ENCODE data around the gene CEP41. TPM values are rescaled to one million over a fixed set of nuclear protein-coding genes. Genes with fewer than 3 reads are reported as not detected.

The CEP41 gene
- total and polyA plus RNA-seq, 4 donors: 2.3 to 3.5 (median 2.8) TPM

- no peak overlapping the region for H3K9ac ChIP-seq (ENCODE audit: low read depth in 1 of 2, low read length in 2 of 2)
- no peaks in the 10 kb centered on the region for H3K27me3 ChIP-seq (ENCODE audit: control insufficient read depth in 4 of 4, insufficient read depth in 4 of 4, low read length in 3 of 4)
- H3K36me3 ChIP-seq (ENCODE audit: control insufficient read depth in 4 of 4, insufficient read depth in 3 of 4, low read depth in 1 of 4, low read length in 3 of 4): no peaks in the 10 kb centered on the region
- 71% methylated on average over 3 of the region's 3 CpGs for WGBS
- H3K9me3 ChIP-seq (ENCODE audit: control insufficient read depth in 4 of 4, low read length in 3 of 4): no peaks in the 10 kb centered on the region
- no peak for DNase-seq (ENCODE audit: low spot score)
- peaks cover 0 to 8% (median 0%) of the 10 kb centered on the region in 4 donors for H3K4me1 ChIP-seq (ENCODE audit: control insufficient read depth in 4 of 4, insufficient read depth in 4 of 4, low read length in 3 of 4)
- H3K27ac ChIP-seq (ENCODE audit: low read depth in 1 of 2, low read length in 2 of 2): peak overlapping the region in 1 of 2 donors; percentile 42
- no peak overlapping the region for H3K4me3 ChIP-seq (ENCODE audit: low read depth in 1 of 3, low read length in 3 of 3)
- TF ChIP-seq FOXA1 (IDR thresholded peaks at IDR 0.05) (no peak), MAX (IDR thresholded peaks at IDR 0.05) (no peak), RXRA (IDR thresholded peaks at IDR 0.05) (no peak), GABPA (IDR thresholded peaks at IDR 0.05 in 1 of 2, conservative IDR thresholded peaks at IDR 0.05 in 1 of 2) (no peak), SP1 (IDR thresholded peaks at IDR 0.05) (no peak), NR2F2 (IDR thresholded peaks at IDR 0.05) (no peak), EGR1 (IDR thresholded peaks at IDR 0.05; ENCODE audit: low read depth in 2 of 2) (no peak), RAD21 (IDR thresholded peaks at IDR 0.05) (no peak), HNF4G (IDR thresholded peaks at IDR 0.05) (no peak), CTCF (IDR thresholded peaks at IDR 0.05; ENCODE audit: low read depth, low read length, missing input control) (no peak), HNF4A (conservative IDR thresholded peaks at IDR 0.05) (no peak), JUND (IDR thresholded peaks at IDR 0.05) (no peak), YY1 (IDR thresholded peaks at IDR 0.05) (no peak), FOXA2 (IDR thresholded peaks at IDR 0.05) (no peak), TAF1 (conservative IDR thresholded peaks at IDR 0.05) (no peak)
- TF ChIP-seq, protein P1, sequence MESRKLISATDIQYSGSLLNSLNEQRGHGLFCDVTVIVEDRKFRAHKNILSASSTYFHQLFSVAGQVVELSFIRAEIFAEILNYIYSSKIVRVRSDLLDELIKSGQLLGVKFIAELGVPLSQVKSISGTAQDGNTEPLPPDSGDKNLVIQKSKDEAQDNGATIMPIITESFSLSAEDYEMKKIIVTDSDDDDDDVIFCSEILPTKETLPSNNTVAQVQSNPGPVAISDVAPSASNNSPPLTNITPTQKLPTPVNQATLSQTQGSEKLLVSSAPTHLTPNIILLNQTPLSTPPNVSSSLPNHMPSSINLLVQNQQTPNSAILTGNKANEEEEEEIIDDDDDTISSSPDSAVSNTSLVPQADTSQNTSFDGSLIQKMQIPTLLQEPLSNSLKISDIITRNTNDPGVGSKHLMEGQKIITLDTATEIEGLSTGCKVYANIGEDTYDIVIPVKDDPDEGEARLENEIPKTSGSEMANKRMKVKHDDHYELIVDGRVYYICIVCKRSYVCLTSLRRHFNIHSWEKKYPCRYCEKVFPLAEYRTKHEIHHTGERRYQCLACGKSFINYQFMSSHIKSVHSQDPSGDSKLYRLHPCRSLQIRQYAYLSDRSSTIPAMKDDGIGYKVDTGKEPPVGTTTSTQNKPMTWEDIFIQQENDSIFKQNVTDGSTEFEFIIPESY (IDR thresholded peaks at IDR 0.05): no peak
- TF ChIP-seq, protein P2, sequence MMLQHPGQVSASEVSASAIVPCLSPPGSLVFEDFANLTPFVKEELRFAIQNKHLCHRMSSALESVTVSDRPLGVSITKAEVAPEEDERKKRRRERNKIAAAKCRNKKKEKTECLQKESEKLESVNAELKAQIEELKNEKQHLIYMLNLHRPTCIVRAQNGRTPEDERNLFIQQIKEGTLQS (IDR thresholded peaks at IDR 0.05): no peak
- TF ChIP-seq, protein P3, sequence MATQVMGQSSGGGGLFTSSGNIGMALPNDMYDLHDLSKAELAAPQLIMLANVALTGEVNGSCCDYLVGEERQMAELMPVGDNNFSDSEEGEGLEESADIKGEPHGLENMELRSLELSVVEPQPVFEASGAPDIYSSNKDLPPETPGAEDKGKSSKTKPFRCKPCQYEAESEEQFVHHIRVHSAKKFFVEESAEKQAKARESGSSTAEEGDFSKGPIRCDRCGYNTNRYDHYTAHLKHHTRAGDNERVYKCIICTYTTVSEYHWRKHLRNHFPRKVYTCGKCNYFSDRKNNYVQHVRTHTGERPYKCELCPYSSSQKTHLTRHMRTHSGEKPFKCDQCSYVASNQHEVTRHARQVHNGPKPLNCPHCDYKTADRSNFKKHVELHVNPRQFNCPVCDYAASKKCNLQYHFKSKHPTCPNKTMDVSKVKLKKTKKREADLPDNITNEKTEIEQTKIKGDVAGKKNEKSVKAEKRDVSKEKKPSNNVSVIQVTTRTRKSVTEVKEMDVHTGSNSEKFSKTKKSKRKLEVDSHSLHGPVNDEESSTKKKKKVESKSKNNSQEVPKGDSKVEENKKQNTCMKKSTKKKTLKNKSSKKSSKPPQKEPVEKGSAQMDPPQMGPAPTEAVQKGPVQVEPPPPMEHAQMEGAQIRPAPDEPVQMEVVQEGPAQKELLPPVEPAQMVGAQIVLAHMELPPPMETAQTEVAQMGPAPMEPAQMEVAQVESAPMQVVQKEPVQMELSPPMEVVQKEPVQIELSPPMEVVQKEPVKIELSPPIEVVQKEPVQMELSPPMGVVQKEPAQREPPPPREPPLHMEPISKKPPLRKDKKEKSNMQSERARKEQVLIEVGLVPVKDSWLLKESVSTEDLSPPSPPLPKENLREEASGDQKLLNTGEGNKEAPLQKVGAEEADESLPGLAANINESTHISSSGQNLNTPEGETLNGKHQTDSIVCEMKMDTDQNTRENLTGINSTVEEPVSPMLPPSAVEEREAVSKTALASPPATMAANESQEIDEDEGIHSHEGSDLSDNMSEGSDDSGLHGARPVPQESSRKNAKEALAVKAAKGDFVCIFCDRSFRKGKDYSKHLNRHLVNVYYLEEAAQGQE (IDR thresholded peaks at IDR 0.05): no peak
Observed at GRCh38 chr7:130371046-130371445, 69.8 kb downstream of the CEP41 start.
